ENCODE measurements around the gene KLHL26.

The KLHL26 gene

DNA sequence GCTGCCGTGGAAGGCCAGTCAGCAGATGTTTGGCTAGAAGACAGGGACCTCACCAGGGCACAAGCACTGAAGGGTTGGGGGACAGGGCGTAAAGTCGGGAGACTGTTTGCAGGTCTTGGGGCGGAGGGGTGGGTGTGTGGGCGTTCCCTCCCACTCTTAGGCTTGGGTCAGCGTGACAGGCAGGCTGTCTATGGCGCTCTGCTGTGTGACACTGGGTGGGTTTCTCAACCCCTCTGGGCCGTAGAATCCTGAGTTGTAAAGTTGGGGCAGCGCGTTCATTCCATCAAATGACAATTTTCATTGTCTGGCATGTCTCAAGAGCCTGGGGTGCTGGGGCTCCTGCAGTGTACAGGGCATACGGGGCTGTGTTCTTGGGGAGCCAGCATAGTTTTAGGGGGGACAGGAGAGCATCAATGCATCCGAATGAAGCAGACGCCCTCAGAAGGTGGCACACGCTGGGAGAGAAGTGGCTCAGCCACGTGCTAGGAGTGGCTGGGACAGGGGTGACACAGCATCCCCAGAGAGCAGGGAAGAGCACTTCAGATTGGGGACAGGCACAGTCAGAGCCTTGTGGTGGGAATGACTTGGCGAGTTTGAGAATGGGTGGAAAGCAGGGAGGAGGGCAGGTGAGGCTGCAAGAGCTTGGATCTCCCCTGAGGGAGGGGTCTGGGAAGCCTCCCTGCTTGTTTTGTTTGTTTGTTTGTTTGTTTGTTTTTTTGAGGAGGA lies 51.1 kb downstream of the KLHL26 start:
- TF ChIP-seq CTCF (IDR thresholded peaks at IDR 0.05; ENCODE audit: low read depth, low read length) = no peak
- no peak for DNase-seq (ENCODE audit: extremely low read depth, low read depth)

DNA sequence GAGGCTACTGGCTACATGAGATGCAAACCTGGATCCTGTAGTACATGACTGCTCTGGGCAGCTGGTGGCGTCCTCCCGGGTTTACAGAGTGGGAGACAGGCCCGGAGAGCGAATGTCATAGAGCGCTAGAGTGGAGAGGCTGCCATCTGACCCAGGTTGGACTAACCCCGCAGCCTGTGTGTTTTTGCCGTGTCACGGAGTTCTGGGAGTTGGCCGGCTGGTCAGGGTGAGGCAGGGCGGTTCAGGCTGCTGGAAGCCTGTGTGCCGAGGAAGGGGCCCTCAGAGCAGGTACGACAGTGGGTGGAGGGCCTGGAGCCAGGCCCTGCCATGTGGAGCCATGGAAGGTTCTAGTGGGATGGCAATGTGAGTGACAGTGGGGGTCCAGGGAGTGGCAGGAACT lies 59.2 kb downstream of the KLHL26 start:
- no peak for TF ChIP-seq CTCF (IDR thresholded peaks at IDR 0.05; ENCODE audit: low read depth, low read length)
- no peak for DNase-seq (ENCODE audit: extremely low read depth, low read depth)

DNA sequence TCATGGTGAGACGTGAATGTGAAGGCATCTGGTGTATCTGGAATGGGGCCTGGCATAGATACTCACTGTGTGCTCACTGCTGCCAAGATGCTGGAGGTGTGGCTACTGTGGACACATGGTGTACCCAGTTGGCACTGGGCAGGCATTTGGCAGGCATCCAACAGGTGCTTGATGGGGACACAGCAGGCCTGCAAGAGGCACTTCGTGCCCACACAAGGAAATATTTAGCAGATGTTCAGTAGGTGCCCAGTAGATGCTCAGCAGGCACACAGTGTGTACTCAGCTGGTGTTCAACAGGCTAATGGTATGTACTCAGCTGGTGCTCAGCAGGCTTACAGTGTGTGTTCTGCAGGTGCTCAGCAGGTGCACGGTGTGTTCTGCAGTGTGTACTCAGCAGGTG lies 60.9 kb downstream of the KLHL26 start:
- no peak for TF ChIP-seq CTCF (IDR thresholded peaks at IDR 0.05; ENCODE audit: low read depth, low read length)
- no peak for DNase-seq (ENCODE audit: extremely low read depth, low read depth)

DNA sequence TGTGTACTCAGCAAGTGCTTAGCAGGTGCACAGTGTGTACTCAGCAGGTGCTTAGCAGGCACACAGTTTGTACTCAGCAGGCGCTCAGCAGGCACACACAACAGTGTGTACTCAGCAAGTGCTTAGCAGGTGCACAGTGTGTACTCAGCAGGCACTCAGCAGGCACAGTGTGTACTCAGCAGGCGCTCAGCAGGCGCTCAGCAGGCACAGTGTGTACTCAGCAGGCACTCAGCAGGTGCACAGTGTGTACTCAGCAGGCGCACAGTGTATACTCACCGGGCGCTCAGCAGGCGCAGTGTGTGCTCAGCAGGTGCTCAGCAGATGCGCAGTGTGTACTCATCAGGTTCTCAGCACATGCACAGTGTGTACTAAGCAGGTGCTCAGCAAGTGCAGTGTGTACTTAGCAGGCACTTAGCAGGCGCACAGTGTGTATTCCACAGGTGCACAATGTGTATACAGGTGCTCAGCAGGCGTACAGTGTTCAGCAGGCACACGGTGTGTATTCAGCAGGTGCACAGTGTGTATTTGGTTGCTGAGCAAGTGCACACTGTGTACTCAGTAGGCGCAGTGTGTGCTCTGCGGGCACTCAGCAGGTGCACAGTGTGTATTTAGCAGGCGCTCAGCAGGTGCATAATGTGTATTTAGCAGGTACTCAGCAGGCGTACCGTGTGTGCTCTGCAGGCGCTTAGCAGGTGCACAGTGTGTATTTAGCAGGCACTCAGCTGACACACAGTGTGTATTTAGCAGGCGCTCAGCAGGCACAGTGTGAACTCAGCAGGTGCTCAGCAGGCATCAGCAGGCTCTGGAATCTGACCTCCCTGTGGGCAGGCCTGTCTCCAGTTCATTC lies 61.7 kb downstream of the KLHL26 start:
- no peak for DNase-seq (ENCODE audit: extremely low read depth, low read depth)

DNA sequence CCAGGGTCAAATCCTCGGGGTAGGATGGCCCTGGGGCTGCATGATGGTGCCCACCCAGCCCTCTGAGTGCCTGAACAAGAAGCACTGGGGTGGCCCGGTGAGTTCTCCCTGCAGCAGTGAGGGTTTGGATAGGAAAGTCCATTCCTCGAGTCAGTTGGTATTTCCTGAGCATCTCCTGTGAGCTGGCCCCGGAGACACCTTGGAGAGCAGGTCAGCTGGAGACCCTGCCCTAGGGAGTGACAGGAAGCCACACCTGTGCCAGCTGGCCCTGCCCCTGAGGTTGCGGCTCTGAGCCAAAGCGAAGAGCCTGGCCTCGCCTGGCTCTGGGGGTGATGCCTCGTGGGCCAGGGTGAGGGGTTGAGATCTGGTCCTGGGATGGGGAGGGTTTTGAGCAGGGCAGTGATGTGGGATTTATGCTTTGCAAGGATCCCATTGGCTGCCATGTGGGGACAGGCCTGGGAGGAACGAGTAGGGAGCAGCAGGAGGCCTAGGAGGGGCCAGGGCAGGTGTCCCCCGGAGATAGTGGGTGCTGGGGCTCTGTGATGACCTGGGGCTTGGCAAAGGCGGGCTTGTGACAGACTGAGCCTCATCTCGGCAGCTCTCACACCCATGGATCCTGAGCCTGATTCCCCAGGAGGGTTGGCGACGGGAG lies 62.7 kb downstream of the KLHL26 start:
- no peak for DNase-seq (ENCODE audit: extremely low read depth, low read depth)
- no peak for TF ChIP-seq CTCF (IDR thresholded peaks at IDR 0.05; ENCODE audit: low read depth, low read length)

More for the DNA sequence above, 61.7 kb downstream of the KLHL26 start:
- no peak for TF ChIP-seq CTCF (IDR thresholded peaks at IDR 0.05; ENCODE audit: low read depth, low read length)

- TF ChIP-seq CTCF (IDR thresholded peaks at IDR 0.05; ENCODE audit: low read depth, low read length) = no peak
- DNase-seq (ENCODE audit: extremely low read depth, low read depth) = no peak
Observed at GRCh38 chr19:18700501-18701249, 63.8 kb downstream of the KLHL26 start.

Measured in AG09319 (cell line).